K562 (cell line): Measurements from ENCODE around the gene VGLL4.

Experiments
- DNMT1 ChIP-seq: fragments of 450-650 bp; IDR thresholded peaks from 2 replicates; pipeline ENCODE4 v1.6.1; 2016; ENCODE audit warnings: antibody characterized with exemption, mild to moderate bottlenecking
- FOXA1 ChIP-seq: fragments of 450-650 bp; IDR thresholded peaks from 2 replicates; pipeline ENCODE4 v1.6.1; 2016; ENCODE audit warnings: mild to moderate bottlenecking, borderline replicate concordance
- JUN ChIP-seq, 2 experiments: sonication (generic) in 1 of 2; formaldehyde crosslinking in 1 of 2; IDR thresholded peaks; 2 replicates each; pipeline versions ENCODE4 v1.6.1 to v1.8.0; 2012 to 2022; ENCODE audit warnings: borderline replicate concordance in 2 of 2, mild to moderate bottlenecking in 2 of 2, improper control_type of control experiment in 1 of 2, low read depth in 1 of 2, low read length in 1 of 2, missing genetic modification reagents in 1 of 2
- NFE2L1 ChIP-seq: fragments of 450-650 bp; IDR thresholded peaks from 2 replicates; pipeline ENCODE4 v1.6.1; 2016; ENCODE audit warnings: missing genetic modification characterization, low read depth, mild to moderate bottlenecking, missing compliant biosample characterization, moderate library complexity, borderline replicate concordance
- NFIC ChIP-seq: fragments of 450-650 bp; IDR thresholded peaks from 2 replicates; pipeline ENCODE4 v1.6.1; 2017; ENCODE audit warnings: mild to moderate bottlenecking, inconsistent platforms
- POLR2A ChIP-seq: fragments of 450-650 bp; conservative IDR thresholded peaks from 2 replicates; pipeline ENCODE4 v1.6.1; 2016
- POLR2AphosphoS2 ChIP-seq: IDR thresholded peaks from 2 replicates; pipeline ENCODE4 v1.6.1; 2012; ENCODE audit warnings: low read length, improper control_type of control experiment
- RBM25 ChIP-seq: fragments of 200-400 bp; formaldehyde crosslinking; IDR thresholded peaks from 2 replicates; pipeline ENCODE4 v1.6.1; 2018; ENCODE audit warnings: low read length, low read depth, moderate library complexity; ENCODE audit not compliant: severe bottlenecking
- YY1 ChIP-seq, 3 experiments: IDR thresholded peaks; 2 replicates each; pipeline ENCODE4 v1.6.1; 2011; ENCODE audit warnings: low read length in 2 of 3, mild to moderate bottlenecking in 2 of 3, moderate library complexity in 2 of 3, borderline replicate concordance in 1 of 3, control low read depth in 1 of 3, low read depth in 1 of 3; ENCODE audit not compliant: insufficient read depth in 3 of 3, insufficient replicate concordance in 2 of 3, control insufficient read depth in 1 of 3, insufficient read length in 1 of 3; ENCODE audit errors: extremely low read depth in 1 of 3

DNA sequence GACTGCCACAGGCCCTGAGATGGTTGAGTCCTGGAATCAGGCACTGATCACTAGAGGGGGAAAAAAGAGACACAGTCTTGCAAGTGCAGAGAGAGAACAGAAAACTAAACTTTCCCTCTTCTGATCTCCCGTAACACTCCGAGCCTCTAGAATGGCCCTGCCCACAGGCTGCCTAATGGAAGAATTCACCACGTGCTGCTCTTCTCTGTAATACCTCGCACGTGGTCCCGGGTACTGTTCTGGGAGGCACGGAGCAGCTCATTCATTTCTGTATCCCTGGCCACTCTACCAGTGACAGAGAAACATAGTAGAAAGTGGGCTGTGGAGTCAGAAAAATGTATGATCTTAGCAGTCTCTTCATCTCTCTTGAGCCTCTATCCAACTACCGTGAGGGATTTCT is 30.4 kb downstream of the VGLL4 start:
- TF ChIP-seq POLR2A, result no peak
- no peak for TF ChIP-seq YY1 (IDR thresholded peaks at IDR 0.05; ENCODE audit: borderline replicate concordance in 1 of 3, control insufficient read depth in 1 of 3, extremely low read depth in 1 of 3, insufficient read depth in 3 of 3, insufficient read length in 1 of 3, insufficient replicate concordance in 2 of 3, low read depth in 1 of 3, low read length in 2 of 3)
- TF ChIP-seq NFIC, result no peak
- TF ChIP-seq POLR2AphosphoS2, result no peak
- TF ChIP-seq RBM25, result no peak
- no peak for TF ChIP-seq DNMT1
- TF ChIP-seq JUN (IDR thresholded peaks at IDR 0.05; ENCODE audit: borderline replicate concordance, low read depth, low read length), result no peak
- no peak for TF ChIP-seq JUN (CRISPR knock-in tag; IDR thresholded peaks at IDR 0.05; ENCODE audit: borderline replicate concordance)
- TF ChIP-seq FOXA1, result no peak
- TF ChIP-seq NFE2L1 (tag), result no peak
